NCI-H1694 treated with DMSO at 0.1 percent for 48 hours (cell line): Measurements from ENCODE around the gene HP1BP3.
"Not testable (repeated sequence)": the region's sequence is repeated elsewhere in the genome, so short reads cannot be mapped to it uniquely, and the experiment has no call there.

Source experiments
- DNase-seq: peaks from one replicate; lab custom pipeline; 2025; lab: John Stamatoyannopoulos, UW

The HP1BP3 gene, protein sequence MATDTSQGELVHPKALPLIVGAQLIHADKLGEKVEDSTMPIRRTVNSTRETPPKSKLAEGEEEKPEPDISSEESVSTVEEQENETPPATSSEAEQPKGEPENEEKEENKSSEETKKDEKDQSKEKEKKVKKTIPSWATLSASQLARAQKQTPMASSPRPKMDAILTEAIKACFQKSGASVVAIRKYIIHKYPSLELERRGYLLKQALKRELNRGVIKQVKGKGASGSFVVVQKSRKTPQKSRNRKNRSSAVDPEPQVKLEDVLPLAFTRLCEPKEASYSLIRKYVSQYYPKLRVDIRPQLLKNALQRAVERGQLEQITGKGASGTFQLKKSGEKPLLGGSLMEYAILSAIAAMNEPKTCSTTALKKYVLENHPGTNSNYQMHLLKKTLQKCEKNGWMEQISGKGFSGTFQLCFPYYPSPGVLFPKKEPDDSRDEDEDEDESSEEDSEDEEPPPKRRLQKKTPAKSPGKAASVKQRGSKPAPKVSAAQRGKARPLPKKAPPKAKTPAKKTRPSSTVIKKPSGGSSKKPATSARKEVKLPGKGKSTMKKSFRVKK

DNA sequence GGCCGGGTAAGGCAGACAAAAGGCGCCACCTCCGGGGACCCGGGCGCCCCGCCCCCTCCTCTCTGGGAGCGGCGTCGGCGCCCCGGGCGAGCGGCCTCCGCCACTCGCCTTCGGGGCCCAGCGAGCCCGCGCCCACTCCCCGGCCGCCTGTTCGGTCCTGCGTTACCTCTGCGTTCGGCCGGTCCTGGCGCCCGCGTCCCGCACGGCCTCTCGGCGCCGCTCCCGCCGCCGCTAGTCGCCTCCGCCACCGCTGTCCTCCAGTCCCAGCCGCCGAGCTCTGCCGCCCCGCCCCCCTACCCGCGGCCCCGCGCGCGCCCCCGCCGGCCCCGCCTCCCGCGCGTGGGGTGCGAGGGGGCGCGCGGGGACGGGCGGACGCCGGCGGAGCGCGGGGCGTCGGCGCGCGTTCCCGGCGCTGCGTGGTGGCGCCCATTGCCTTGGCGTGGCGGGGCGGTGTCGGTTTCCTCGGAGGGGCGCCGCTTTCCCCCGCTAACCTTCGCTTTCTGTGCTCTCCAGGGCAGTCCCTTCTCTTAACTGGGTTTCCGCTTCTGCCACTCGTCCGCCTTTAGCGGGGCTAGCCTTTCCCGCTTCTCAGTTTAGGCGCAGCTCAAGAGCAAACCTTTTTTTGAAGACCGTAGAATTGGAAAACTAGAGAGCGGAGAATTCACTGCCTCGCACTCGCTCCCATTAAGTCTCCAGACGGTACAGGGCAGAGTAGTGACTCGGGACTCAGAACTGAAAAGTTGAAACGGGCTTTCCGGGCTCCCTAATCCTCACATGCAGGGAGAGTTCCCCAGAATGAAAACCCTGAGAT is at the start of gene HP1BP3:
Gene HP1BP3 (minus strand): TSS at position 279 of the 811 bp plus-strand sequence. CDS start 6,867 bp downstream, outside the sequence.
- peak; percentile 24 for DNase-seq

DNA sequence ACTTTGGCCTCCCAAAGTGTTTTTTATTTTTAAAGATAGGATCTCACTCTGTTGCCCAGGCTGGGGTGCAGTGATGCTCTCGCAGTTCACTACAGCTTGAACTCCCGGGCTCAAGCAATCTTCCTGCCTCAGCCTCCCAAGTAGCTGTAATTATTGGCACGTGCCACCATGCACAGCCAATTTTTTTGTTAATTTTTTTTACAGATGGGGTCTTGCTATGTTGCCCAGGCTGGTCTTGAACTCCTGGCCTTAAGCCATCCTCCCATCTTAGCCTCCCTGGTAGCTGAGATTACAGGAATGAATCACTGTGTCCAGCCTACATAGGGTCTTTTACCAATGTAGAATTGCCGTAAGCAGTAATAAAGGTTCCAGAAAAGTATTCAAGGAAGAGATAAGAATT is 49.1 kb upstream of the HP1BP3 start:
- DNase-seq = no peak

DNA sequence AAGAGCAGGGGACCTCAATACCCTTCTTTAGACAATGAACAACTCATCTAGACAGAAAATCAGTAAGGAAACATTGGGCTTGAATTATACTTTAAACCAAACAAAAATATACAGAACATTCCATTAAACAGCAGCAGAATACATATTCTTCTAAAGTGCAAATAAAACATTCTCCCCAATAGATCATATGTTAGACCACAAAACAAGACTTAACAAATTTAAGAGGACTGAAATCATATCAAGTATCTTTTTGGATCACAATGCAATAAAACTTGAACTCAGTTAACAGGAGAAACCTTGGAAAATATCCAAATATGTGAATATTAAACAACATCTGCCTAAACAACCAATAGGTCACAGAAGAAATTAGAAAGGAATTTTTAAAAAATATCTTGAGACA is 47.7 kb upstream of the HP1BP3 start:
- DNase-seq = no peak

DNA sequence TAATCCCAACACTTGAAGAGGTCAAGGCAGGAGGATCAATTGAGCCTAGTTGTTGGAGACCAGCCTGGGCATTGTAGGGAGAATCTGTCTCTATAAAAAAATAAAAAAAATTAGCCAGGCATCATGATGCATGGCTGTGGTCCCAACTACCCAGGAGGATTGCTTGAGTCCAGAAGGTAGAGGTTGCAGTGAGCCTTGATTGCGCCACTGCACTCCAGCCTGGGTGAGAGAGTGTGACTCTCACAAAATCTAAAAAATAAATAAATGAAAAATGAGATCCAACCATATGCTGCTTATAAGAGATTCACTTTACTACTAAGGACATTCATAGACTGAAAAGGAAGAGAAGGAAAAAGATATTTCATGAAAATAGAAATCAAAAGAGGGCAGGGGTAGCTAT is 47.1 kb upstream of the HP1BP3 start:
- DNase-seq = no peak

DNA sequence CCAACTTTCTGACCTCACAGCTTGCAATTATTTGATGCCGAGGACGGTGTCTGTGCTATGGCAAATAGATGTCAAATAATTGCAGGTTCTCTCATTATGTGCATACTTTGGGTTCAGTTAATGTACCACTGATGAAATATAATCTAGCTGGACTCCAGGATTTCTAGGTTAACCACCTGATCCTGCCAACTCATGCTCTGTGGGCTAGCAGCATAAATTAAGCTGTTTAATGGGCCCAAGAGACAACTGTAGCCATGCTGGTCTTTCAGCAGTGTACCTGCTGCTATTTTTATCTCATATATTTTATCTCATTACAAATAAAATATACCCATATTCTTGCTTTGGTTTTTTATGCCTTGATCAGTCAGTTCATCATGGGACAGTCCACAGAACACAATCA is 43.3 kb upstream of the HP1BP3 start:
- DNase-seq = no peak

DNA sequence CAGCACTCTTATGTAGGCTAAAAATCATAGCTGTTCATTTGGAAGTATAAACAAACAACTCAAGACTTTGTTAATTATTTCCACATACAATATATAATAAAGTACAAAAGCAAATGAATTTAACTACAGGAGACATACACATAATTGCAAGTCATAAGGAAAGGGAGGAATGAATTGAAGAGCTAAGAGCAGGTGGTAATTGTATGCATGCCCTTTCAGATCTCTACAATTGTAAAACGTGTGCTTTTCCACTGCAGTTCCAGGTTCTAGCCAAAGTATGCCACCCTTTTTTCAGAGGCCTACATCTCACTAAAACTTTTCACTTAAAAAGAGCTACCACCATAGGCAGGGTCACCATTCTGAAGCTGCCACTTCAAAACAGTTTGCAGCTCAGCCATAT is 42.8 kb upstream of the HP1BP3 start:
- DNase-seq = no peak

DNA sequence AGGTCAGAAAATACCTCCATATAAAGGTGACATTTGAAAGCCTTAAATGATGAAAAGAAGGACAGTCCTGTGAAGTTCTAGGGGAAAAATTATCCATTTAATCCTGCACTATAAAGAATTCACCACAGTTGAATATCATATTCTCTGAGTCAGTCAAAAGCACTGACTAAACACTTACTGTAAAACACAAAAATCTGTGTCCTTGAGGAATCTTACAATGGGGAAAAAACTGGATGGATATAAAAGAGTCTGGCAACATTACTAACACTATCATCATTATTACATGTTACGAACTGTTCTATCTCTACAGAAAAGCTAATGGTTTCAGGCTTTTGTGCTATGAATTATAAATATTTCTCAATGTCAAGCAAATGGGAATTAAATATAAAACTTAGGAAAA is 42.4 kb upstream of the HP1BP3 start:
- no peak for DNase-seq

DNA sequence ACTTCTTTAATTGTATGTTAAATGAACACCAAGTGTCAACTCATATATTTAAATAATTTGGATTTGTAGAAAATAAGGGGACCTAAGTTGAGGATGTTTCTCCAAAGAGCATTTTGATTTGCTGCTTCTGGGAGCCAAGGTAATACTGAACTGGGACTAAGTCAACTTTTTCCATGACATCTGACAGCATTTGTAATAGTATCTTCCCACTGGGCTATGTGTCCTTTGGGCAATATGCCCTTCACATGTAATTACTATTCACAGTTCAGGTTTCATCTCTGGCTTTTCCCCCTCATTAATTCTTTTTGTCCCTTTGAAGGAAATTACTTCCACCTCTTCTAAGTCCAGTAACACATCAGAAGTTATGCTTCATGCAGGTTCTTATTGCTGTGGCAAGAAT is 36.7 kb upstream of the HP1BP3 start:
- DNase-seq = no peak

DNA sequence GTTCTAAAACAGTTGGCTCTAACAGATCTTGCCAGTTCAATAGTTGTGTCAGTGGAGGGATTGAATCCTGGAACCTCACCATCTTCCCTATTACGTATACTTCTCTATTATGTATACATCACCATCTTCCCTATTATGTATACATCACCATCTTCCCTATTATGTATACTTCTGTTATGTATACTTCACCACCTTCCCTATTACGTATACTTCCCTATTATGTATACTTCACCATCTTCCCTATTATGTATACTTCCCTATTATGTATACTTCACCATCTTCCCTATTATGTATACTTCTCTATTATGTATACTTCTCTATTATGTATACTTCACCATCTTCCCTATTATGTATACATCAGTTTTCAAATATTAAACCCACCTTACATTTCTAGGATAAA is 34.4 kb upstream of the HP1BP3 start:
- no peak for DNase-seq

DNA sequence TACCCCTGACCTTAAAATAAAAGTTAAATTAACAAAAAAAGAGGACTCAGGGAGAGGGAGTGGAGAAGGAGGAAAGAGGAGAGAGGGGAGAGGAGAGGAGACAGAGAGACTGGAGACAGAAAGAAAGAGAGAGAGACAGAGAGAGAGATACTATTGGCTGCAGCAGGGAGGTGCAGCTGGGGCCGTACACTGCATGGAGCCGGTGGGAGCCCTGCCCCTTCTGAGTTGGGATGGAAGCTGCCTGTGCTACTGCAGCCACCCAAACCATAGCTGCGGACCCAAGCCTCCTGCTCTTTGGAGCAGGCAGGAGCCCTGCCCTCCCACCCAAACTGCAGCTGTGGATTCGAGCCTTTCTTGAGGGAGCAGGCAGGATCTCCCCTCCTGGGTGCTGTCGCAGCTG is 32.7 kb upstream of the HP1BP3 start:
- no peak for DNase-seq

DNA sequence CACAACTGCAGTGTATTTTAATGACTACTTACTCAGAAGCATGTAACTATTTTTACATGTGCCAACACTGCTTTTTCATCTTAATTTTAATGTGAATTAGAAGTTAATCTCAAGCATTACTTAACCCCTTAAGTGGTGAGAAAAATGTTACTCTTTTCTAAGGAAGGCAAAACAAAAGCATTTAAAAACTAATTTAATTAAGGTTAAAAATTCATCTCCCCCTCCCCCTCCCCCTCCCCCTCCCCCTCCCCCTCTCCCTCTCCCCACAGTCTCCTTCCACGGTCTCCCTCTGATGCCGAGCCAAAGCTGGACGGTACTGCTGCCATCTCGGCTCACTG is 27.4 kb upstream of the HP1BP3 start:
- no peak for DNase-seq

DNA sequence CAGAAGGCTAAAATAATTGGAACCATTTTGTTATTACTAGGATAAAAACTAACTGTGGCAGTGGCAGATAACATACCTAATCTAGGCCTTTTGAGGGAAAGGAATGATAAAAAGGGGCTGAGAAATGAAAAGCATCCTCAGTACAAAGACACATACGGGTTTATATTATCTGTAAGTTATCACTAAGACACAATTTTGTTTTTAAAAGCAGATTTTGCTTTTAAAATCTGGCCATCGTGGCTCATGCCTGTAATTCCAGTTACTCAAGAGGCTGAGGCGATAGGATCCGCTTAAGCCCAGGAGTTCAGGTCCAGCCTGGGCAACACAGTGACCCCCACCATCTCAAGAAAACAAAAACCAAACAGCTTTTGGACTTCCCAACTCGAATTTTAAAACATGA is 24.8 kb upstream of the HP1BP3 start:
- no peak for DNase-seq

DNA sequence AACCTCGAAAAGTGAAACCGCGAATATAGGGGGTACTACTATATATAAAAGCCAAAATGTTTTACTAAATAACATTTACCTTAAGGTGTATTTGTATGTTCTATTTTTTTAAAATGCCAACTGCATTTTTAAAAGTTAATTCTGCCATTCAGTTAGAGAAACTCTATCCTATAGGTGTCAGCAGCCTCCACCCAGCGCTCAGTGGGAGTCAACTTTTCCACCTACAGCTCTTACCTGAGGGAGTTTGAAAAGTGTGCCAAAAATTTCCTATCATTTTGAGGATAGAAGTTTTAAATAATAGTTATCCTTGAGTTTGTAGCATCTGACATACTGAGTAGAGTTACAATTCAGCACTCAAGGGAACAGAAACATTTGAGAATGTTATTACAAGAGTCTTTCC is 6.1 kb upstream of the HP1BP3 start:
- no peak for DNase-seq

DNA sequence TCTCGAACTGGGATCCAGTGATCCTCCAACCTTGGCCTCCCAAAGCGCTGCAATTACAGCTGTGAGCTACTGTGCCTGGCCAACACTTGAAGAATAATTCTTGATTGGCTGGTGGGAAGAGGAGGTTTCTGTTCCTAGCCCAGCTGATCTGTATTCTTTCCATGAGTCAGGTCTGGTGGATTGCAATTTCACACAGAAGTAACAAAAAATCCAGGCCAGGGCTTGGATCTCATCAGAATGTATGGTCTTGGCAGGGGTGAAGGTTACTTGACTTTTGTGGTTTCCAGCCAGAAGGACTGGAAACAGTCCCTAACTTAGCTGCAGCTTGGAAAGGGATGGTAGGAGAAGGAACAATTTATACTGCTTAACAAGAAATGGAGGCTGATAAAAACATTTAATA is 5.1 kb upstream of the HP1BP3 start:
- no peak for DNase-seq

DNA sequence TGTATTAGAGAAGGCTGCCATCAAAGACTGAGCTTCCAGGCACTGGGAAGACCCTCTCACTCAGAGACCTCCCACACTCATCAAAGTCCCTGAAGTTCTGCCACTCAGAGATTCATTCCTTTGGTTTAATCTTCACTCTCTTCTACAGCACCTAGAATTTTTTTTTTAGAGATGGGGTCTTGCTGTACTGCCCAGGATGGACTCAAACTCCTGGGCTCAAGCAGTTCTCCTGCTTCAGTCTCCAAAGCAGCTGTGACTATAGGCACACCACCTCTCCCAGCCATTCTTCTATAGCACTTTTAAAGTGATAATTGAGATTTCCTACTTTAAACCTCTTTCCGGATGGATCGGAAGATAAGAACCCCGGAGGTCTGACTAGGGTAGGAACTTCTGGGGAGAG is 3.7 kb upstream of the HP1BP3 start:
- DNase-seq = no peak

DNA sequence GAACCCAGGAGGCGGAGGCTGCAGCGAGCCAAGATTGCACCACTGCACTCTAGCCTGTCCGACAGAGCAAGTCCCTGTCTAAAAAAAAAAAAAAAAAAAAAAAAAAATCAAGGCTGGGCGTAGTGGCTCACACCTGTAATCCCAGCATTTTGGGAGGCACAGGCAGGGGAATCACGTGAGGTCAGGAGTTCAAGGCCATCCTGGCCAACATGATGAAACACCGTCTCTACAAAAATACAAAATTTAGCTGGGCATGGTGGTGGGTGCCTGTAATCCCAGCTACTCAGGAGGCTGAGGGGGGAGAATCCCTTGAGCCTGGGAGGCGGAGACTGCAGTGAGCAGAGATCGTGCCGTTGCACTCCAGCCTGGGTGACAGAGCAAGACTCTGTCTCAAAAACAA is 2.5 kb upstream of the HP1BP3 start:
- DNase-seq = not testable (repeated sequence)

DNA sequence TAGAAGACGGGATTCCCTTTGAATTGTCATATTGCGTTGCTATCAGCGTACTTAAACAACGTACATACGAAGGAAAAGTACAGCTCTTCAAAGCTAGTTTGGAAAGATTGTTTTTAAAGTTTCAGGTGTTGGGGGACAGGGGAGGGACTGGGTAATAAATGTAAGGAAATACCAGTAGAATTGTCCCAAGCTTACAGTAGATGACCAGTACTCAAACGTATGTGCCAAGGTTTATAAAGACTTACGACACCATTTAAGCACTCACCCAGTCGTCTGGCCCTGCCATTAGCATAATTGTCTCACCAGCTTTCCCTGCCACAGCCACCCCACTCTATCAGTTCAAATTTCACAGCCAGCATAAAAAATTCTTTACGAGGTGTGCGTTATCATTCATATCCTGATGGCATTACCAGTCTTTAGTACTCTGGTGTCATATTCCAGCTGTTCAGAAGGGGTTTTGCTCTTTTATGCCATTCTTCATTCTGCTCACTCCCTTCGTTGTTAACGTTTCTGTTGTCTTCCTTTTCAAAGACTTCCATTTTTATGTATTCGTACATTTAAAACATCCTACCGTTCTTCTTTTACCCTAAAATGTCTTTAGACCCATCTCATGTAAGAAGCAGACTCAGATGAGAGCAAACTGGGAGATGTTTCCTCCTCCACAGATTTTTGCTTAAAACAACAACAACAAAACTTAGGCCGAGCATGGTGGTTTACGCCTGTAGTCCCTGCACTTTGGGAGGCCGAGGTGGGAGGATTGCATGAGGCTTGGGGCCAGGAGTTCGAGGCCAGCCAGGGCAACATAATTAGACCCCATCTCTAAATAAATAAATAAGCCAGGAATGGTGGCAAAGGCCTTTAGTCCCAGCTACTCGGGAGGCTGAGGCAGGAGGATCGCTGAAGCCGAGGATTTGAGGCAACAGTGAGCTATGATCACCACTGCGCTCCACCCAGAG is 1.0 kb upstream of the HP1BP3 start:
- DNase-seq = no peak

DNA sequence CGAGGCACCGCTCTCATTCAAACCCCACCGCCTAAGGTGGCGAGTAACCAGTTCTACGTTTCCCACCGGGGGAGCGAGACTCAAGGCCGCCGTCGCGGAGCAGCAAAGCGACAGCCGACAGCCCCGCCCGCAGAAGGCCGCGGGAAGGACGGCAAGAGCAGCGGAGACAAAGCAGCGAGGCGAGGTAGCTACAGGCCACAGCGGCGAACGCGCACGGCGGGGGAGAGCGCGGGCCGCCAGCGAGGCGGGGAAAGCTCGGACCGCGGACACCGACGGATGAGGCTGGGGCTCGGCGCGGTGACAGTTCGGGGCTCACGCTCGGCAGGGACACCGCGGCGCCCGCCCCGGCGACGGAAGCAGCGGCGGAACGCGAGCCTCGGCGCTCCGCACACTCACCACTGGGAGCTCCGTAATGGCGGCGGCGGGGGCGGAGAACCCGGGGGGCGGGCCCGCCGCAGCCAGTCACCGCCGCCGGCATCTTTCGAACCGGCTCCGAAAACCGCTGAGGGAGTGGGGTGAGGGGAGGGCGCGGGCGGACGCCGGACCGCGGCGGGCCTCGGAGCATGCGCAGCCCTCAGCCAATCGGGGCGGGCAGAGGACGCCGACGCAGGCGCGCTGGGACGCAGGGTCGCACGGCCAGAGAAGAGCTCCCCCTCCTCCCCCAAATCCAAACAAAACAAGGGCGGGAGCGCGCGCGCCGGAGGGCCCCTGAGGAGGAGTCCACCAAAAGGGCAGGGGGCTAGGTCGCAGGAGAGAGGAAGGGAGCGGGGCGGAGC is 666 bp downstream of the HP1BP3 start:
- peak; percentile 83 for DNase-seq

DNA sequence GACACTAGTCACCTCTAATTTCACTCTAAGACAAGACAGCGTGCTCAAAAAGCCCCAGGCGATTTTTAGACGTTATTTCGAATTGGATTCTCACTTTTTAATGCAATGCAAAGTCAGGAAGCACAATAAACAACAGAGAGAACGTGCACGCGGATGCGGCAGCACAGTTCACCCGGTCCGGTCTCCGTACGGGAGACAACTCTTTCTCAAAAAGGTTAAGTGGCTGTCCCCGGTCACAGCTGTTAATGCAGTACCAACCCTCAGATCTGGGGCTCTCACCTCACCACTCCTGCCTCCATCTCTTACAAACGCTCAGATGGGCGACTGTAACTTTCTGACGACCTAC is 1.2 kb downstream of the HP1BP3 start:
- no peak for DNase-seq

DNA sequence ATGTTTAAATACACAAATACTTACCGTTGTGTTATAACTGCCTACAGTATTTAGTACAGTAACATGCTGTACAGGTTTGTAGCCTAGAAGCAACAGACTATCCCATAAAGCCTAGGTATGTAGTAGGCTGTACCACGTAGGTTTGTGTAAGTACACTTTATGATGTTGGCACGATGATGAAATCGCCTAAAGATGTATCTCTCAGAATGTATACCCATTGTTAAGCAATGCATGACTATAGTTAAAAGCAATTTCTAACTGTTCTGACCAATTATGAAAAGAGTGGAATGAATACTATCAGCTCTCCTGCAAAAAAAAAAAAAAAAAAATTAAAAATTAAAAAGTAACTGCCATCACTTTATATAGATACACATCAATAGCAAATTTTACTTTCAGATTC is 11.4 kb downstream of the HP1BP3 start:
- DNase-seq = no peak

DNA sequence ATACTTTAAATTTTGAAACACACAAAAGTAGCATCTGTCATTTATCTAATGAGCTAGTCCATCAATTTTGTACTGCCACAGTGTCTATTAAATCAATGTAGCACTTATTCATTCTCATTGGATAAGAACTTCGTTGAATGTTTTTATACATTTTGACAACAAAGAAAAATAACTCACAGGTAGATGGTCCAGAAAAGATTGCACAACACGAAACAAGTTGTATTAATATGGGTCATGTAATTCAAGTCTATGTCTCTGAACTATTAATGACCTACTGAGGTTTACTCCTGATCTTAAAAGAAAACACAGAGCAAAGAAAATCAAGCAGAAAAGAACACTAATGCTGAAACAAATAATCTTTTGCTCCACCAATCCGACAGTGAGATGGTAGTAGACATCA is 15.3 kb downstream of the HP1BP3 start:
- DNase-seq = no peak
